GM12872 (cell line): ENCODE results near the gene ST8SIA2.

Experiments
- TF ChIP-seq, protein P1 (sequence below): IDR thresholded peaks from 3 replicates; pipeline ENCODE4 v1.5.1; 2011; ENCODE audit warnings: low read depth, mild to moderate bottlenecking, low read length, moderate library complexity; ENCODE audit not compliant: insufficient read depth

Gene ST8SIA2

DNA sequence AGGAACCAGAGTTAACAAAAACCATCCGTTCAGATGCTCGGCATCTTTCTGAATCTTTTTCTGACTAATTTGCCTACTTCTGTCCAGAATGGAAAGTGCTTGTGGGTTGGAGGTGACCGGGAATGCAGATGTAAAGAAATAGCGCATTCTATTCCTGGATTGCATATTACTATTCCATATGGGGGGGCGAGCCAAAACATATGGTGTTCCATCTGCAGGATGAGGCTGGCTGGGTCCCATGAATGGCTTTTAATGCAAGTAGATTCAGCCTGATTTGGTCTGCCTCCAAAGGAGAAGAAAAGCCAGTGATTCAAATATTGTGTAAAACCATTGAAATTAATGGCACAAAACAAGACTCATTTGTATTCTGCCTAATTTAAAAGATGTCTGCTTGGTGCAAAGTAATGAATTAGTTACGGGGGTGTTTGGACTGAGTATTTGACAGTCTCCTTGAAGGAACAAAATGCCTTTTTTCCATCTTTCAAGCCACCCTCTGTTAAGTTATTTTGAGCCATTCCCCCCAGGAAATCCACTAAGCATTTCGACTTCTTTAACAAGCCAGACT is 99.0 kb downstream of the ST8SIA2 start:
- TF ChIP-seq, protein P1, sequence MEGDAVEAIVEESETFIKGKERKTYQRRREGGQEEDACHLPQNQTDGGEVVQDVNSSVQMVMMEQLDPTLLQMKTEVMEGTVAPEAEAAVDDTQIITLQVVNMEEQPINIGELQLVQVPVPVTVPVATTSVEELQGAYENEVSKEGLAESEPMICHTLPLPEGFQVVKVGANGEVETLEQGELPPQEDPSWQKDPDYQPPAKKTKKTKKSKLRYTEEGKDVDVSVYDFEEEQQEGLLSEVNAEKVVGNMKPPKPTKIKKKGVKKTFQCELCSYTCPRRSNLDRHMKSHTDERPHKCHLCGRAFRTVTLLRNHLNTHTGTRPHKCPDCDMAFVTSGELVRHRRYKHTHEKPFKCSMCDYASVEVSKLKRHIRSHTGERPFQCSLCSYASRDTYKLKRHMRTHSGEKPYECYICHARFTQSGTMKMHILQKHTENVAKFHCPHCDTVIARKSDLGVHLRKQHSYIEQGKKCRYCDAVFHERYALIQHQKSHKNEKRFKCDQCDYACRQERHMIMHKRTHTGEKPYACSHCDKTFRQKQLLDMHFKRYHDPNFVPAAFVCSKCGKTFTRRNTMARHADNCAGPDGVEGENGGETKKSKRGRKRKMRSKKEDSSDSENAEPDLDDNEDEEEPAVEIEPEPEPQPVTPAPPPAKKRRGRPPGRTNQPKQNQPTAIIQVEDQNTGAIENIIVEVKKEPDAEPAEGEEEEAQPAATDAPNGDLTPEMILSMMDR = no peak

DNA sequence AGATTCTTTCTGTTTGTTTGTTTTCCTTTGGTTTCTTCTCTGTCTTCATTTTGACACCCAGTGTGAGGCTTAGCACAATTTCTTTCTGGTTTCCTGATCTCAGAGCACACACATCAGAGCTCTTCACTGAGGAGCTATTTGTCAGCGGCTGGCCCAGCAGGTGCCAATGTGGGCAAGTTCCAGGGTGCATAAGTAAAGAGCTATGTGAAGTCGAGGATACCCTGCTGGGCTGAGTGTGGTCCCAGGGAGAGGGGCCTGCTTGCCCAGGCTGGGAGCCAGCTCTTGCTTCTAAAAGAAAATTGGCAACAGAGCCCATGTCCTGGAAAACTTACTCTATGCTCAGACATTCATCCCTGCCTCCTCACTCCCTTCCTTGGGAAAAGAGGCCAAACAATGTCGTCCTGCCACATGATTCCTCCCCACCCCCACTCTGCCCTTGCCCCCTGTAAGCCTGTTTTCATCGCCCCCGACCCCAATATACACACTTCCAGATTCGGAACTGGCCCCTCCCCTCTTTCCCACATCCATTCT is 101.2 kb downstream of the ST8SIA2 start:
- TF ChIP-seq, protein P1 = no peak

DNA sequence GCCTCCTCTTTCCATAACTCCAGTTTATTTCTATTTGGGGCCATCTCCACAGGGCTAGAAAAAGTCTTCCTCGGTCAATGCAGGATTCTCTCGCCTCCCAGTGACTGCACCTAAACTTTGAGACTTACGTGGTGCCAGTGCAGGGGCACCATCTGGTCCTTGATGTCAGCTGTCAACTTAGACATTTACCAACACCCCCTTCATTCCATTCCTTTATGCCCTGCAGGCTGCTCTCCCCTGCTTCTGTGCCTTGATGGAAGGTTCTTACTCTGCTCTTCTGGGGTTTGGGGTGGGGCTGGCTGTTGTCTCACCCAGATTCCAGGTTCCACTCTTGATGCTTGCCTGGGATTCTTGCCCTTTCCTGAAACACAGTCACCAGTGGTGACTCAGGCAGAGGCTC is 101.8 kb downstream of the ST8SIA2 start:
- TF ChIP-seq, protein P1 = no peak

DNA sequence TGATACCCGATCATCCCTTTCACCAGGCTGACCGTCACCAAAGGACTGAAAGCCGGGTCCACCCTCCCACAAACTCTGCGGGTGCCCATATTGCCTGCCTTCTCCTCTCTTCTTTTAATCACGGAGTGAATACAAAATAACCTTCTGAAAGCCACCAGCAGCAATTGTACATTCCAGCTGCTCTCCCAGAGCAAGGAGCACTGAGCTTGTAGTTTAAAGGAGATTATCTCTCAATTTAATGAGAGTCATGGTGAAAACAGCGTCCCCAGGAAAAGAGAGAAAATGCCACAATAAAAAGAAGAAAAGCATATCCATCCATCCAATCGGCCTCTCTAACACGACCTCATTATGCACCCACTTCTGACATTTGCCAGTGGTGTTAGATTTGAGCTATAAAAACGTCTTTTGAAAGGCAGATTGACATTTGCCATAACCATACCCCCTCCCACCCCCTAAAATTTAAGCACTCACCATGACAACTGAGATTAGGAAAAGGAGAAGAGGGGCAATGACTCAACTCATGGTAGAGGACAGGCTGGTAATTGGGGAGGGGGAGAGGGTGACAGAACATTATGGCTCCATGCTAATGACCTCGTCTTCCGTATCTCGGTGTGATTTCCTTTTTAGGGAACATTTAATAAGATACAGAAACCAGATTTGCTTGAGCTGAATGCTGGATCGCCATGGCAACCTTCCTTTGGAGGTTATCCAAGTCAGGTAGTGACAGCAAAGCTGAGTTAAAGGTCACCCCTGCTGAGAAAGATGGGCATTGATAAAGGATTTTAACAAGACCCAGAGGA is 106.2 kb downstream of the ST8SIA2 start:
- TF ChIP-seq, protein P1 = no peak

DNA sequence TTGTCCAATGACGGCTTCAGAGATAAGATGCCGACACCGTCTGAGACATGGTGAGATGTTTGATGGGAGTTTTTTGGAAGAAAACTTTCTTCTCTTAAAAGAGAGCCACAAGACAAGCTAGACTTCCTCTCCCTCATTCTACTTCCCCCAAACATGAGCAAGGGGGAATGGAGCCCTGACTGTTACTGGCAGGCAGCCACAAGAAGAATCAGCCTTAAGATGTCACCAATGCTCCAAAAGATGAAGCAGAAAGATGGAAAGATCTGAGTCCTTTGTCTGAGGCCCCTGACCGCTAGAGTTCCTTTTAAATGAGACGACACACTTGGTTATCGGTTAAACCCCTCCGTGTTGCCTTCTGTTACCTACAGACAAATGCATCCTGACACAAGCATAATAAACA is 108.7 kb downstream of the ST8SIA2 start:
- TF ChIP-seq, protein P1 = no peak

DNA sequence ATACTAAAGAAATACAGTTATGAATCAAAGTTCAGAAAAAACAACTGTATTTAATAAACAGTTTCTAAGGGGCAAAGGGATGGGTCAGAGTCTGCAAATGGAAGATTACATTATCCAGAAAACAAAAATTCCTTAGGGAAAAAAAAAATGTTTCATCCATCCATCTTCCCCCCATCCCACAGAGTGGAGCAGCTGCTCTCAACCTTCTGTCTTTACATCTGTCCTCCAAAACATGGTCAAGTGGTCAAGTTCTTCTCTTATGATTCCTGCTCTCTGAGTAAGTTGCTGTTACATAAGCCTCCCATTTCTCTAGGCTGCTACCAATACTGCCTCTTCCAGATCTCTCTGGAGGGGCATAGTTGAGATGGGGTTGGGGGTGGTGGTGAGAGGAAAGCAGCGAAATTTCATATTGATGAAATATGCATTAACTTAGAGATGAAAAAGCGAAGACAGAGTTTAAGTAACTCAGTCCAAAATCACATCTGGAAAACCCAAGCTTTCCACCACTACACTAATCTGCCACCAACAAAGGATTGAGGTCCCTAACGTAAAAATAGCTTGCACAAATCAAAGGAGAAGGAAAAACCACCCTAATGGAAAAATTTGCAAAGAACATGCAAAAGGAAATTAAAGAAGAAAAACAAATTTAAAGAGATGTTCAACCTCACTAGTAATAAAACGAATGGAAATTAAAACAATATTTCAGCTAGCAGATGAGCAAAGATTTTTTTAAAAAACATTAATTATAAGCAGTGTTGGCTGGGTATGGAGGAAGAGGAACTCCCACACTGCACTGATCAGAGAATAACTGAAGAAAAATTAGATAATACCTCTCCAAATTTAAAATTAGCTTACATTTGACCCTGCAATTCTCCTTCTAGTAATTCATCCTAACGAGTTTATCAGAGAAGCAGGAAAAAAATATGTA is 109.5 kb downstream of the ST8SIA2 start:
- TF ChIP-seq, protein P1 = no peak

DNA sequence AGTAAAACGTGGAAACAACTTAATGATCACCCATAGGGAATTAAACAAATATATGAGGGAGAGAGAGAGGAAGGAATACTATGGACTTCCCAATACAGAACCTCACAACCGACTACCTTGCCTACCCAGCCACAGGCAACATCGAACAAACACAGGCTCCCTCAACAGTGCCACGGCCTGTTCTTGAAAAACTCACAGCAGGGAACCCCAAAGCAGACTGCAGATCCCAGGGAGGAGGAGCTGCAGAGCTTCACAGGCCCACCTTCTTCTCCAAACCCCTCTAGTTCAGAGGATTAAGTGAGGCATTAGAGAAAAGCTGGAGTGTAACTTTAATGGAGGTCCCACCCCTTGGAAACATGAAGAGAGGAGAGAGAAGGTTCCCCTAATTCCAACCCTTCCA is 110.2 kb downstream of the ST8SIA2 start:
- TF ChIP-seq, protein P1 = no peak
